Measurements from ENCODE around the gene MT1A. TPM values are rescaled to one million over a fixed set of nuclear protein-coding genes. Genes with fewer than 3 reads are reported as not detected.

MT1A gene
- total RNA-seq, 6 experiments from 2014 or later = 0.50 to 1.5 TPM; not detected in 4

- peaks cover 13% of the 10 kb centered on the region for H3K4me1 Mint-ChIP-seq (ENCODE audit: low read depth)
- peaks cover 70% of the 10 kb centered on the region for H3K27me3 Mint-ChIP-seq (ENCODE audit: insufficient read depth)
- H3K4me3 Mint-ChIP-seq = no peak overlapping the region
- H3K36me3 Mint-ChIP-seq (ENCODE audit: low read depth) = no peaks in the 10 kb centered on the region
- DNase-seq = no peak
- H3K9me3 Mint-ChIP-seq = no peaks in the 10 kb centered on the region
- no peak overlapping the region for H3K27ac Mint-ChIP-seq
- no peak for TF ChIP-seq CTCF (IDR thresholded peaks at IDR 0.05)
These were observed 6.8 kb downstream of the MT1A start for GRCh38 chr16:56645311-56645710.

- Mint-ChIP-seq H3K36me3 (ENCODE audit: low read depth) (no peaks in the 10 kb centered on the region), H3K4me3 (no peak overlapping the region), H3K9me3 (no peaks in the 10 kb centered on the region), H3K27me3 (ENCODE audit: insufficient read depth) (peaks cover 72% of the 10 kb centered on the region), H3K4me1 (ENCODE audit: low read depth) (peaks cover 13% of the 10 kb centered on the region), H3K27ac (no peak overlapping the region)
- no peak for TF ChIP-seq CTCF (IDR thresholded peaks at IDR 0.05)
- no peak for DNase-seq
These were observed 7.4 kb downstream of the MT1A start for GRCh38 chr16:56645838-56646237.

DNA sequence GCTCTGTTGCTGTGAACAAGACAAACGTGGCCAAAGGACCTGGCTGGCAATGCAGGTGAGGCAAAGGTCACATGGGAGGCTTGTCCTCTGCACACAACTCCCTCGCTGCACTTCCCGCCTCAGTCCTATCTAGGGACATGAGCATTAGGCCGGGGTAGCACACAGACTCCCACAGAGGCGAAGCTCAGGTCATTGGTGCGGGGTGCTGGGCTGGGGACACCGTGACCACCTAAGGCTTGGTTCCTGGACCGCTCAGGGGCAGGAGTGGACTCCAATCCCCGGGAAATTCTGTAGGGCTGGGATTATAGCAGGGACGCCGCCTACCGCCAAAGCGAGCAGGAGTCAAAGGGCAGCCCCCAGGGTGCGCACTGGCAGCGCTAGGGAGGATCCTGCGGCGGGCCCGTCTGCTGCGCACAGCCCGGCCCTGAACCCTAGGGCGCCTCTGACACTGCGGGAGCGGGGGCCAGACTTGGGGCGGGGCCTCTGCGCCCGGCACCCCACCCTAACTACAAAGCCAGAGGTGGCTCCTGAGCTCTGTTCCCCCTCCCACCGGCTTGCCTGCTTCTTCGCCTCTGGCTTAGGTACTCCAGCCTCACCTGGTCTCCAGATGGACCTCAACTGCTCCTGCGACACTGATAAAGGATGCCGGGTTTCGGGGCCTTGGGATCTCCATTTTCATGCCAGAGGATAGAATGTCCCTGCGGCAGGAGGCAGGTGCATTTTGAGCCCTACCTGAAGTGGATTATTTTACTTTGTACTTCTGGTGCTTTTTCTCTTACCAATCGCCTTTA is 9.4 kb downstream of the MT1A start:
- peaks cover 77% of the 10 kb centered on the region for H3K27me3 Mint-ChIP-seq (ENCODE audit: insufficient read depth)
- peaks cover 10% of the 10 kb centered on the region for H3K4me1 Mint-ChIP-seq (ENCODE audit: low read depth)
- H3K36me3 Mint-ChIP-seq (ENCODE audit: low read depth) = no peaks in the 10 kb centered on the region
- H3K27ac Mint-ChIP-seq = no peak overlapping the region
- H3K9me3 Mint-ChIP-seq = no peaks in the 10 kb centered on the region
- no peak overlapping the region for H3K4me3 Mint-ChIP-seq
- TF ChIP-seq CTCF (IDR thresholded peaks at IDR 0.05) = no peak
- no peak for DNase-seq

DNA sequence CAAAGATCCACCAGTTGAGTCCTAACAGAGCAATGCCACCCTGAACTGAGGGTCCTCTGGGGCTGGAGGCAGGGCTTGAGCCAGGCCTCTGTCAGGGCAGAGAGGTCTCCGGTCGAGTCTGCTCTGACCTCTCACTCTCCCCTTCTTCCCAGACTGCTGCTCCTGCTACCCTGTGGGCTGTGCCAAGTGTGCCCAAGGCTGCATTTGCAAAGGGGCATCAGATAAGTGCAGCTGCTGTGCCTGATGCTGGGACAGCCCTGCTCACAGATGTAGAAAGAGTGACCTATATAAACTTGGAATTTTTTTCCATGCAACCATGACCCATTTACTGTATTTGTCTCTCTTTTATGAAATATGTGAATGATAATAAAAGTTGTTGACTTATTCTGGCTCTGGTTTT is 10.8 kb downstream of the MT1A start:
- H3K4me3 Mint-ChIP-seq = no peak overlapping the region
- no peak overlapping the region for H3K27ac Mint-ChIP-seq
- no peaks in the 10 kb centered on the region for H3K36me3 Mint-ChIP-seq (ENCODE audit: low read depth)
- H3K4me1 Mint-ChIP-seq (ENCODE audit: low read depth) = no peaks in the 10 kb centered on the region
- no peak for TF ChIP-seq CTCF (IDR thresholded peaks at IDR 0.05)
- no peaks in the 10 kb centered on the region for H3K9me3 Mint-ChIP-seq
- no peak for DNase-seq
- peaks cover 76% of the 10 kb centered on the region for H3K27me3 Mint-ChIP-seq (ENCODE audit: insufficient read depth)

DNA sequence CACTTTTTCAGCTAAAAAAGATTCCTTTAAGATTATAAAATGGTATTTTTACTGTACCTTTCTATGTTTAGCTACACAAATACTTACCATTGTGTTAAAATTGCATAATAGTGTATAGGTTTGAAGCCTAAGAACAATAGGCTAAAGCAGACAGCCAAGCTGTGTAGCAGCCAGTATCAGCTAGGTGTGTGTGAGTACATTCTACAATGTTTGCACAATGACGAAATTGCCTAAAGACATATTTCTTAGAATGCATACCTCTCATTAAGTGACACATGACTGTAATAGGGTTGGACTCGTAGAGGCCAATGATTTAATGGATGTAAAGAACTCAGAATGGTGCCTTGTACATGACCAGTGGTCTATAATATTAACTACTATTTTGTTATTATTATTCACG is 11.4 kb downstream of the MT1A start:
- no peak for TF ChIP-seq CTCF (IDR thresholded peaks at IDR 0.05)

More for the DNA sequence above, 11.4 kb downstream of the MT1A start:
- Mint-ChIP-seq H3K27ac (no peak overlapping the region), H3K36me3 (ENCODE audit: low read depth) (no peaks in the 10 kb centered on the region), H3K4me1 (ENCODE audit: low read depth) (no peaks in the 10 kb centered on the region), H3K9me3 (no peaks in the 10 kb centered on the region), H3K27me3 (ENCODE audit: insufficient read depth) (peaks cover 72% of the 10 kb centered on the region), H3K4me3 (no peak overlapping the region)
- no peak for DNase-seq

Measured in HFFc6 (cell line).